ENCODE results near the gene STX16.
"Not testable (repeated sequence)": the region's sequence is repeated elsewhere in the genome, so short reads cannot be mapped to it uniquely, and the experiment has no call there.

Gene STX16

DNA sequence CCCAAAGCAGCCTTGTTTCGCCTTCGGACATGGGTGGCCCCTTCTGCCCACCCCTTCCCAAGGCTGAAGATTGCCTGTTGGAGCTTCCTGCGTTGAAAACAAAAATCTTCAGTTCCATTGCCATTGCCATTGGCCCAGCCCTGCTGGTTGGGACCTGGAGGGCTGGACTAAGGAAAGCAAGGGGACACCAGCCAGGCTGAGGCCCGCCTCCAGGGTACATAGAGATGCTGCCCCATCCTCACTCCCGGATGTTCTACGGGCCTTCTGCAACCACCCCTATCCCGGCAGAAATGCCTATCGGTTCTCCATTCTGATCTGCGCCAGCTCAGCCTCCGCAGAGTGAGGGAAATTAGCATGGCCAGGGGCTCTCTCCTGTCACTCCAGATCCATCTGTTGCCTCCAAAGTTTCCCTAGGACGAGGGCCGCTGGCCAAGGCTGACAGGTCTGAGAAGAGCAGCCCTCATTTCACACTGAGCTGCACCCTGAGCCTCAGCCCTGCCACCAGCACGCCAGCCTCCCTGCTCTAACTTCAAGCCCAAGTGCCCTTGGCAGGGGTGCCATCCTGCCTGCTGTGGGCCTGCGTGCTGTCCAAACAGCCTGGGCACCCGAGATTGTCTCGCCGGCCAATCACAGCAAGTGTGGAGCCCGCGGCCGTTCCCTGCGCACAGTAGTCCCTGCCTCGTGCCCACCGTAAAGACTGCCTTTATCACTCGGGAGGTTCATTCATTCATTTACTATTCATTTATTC is 13.4 kb upstream of the STX16 start:
- no peaks in the 10 kb centered on the region for H3K9me3 ChIP-seq (ENCODE audit: control insufficient read depth, insufficient read depth, low read length)
- H3K4me3 ChIP-seq (ENCODE audit: low read length) = no peak overlapping the region
- no peak overlapping the region for H3K27ac ChIP-seq (ENCODE audit: low read length)
- WGBS (ENCODE audit: insufficient coverage, insufficient read length) = no CpG with 5 or more reads among the region's 24 CpGs
- H3K27me3 ChIP-seq (ENCODE audit: control insufficient read depth, insufficient read depth, low read length) = no peaks in the 10 kb centered on the region
- H3K36me3 ChIP-seq (ENCODE audit: control insufficient read depth, insufficient read depth, low read length) = no peaks in the 10 kb centered on the region
- DNase-seq (ENCODE audit: low read depth, low spot score) = no peak
- no peaks in the 10 kb centered on the region for H3K4me1 ChIP-seq (ENCODE audit: control insufficient read depth, insufficient read depth, low read length)

DNA sequence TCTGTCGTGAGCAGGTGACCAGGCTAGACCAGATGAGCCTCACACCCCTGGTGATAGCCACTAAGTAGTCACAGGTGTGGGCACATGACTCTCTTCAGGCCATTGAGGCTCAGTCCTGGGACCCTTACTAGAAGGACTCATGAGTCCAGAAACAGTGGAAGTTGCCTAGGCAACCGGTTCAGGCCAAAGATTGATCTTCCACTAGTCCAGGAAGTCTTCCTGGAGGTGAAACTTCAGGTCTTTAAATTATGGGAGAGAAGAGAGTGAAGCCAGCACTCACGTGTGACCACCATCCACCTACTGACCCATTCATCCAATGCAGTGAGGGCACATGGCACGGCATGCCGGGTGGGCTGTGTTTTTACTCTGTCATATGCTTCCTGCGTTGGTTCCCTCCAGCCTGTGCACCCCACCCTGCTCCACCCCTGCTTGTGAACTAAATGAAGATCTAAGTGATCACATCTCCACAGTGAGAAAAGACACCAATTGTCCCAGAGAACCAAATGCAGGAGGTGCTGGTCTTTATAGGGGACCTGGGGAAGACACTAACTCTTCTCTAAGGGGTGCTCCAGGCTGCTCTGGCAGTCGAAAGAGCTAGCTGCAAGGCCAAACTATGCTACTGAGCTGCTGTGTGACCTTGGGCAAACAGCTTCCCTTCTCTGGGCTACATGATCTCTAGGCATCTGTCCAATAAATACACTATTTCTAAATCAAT is 12.5 kb upstream of the STX16 start:
- no peak overlapping the region for H3K4me3 ChIP-seq (ENCODE audit: low read length)
- WGBS (ENCODE audit: insufficient coverage, insufficient read length) = no CpG with 5 or more reads among the region's 7 CpGs
- H3K4me1 ChIP-seq (ENCODE audit: control insufficient read depth, insufficient read depth, low read length) = no peaks in the 10 kb centered on the region
- no peaks in the 10 kb centered on the region for H3K27me3 ChIP-seq (ENCODE audit: control insufficient read depth, insufficient read depth, low read length)
- H3K27ac ChIP-seq (ENCODE audit: low read length) = no peak overlapping the region
- H3K9me3 ChIP-seq (ENCODE audit: control insufficient read depth, insufficient read depth, low read length) = no peaks in the 10 kb centered on the region
- no peaks in the 10 kb centered on the region for H3K36me3 ChIP-seq (ENCODE audit: control insufficient read depth, insufficient read depth, low read length)
- DNase-seq (ENCODE audit: low read depth, low spot score) = no peak

DNA sequence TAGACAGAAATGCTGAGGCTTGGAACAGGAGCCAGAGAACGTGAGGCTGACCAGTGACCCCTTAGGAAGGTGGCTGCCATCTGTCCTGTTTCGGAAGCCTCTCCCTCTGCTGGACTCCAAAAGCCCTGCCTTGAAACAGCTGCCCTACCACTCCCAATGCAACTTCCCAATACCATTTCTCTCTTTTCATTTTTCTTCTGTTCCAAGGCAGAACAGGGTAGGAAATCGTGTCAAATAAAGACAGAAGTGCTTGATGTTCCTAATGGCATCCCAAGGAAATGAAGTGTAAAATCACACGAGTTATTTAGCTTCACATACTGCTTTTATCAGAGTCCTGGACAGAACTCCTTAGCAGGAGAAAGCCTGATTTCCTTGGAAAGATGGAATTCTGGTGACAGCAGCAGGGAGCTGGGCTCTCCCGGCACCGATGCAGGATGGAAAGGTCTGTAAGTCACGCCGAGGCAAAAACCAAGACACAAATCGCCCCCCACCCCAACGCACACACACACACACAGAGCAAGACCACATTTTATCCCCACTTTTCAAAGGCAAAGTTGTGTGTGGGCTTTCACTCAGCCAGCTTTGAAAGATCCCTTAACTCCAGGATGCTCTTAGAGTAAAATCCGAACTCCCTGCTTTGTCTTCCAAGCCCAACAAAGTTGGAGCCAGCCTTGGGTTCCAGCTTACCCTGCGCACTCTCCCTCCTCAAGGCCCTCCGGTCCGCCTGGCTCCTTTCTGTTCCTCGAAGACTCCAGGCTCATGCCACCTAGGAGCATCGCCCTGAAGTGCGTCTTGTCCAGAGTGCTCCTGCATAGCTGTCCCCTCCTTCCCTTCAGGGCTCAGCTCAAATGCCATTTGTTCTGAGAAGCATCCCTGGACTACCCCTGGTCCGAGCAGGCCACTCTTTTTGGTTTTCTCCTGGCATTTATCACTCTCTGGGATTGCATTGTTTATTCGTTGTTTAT is 11.6 kb upstream of the STX16 start:
- Histone ChIP-seq H3K9me3 (ENCODE audit: control insufficient read depth, insufficient read depth, low read length) (no peaks in the 10 kb centered on the region), H3K27ac (ENCODE audit: low read length) (no peak overlapping the region), H3K27me3 (ENCODE audit: control insufficient read depth, insufficient read depth, low read length) (no peaks in the 10 kb centered on the region), H3K4me3 (ENCODE audit: low read length) (no peak overlapping the region), H3K36me3 (ENCODE audit: control insufficient read depth, insufficient read depth, low read length) (no peaks in the 10 kb centered on the region), H3K4me1 (ENCODE audit: control insufficient read depth, insufficient read depth, low read length) (no peaks in the 10 kb centered on the region)
- no CpG with 5 or more reads among the region's 19 CpGs for WGBS (ENCODE audit: insufficient coverage, insufficient read length)
- DNase-seq (ENCODE audit: low read depth, low spot score) = no peak

DNA sequence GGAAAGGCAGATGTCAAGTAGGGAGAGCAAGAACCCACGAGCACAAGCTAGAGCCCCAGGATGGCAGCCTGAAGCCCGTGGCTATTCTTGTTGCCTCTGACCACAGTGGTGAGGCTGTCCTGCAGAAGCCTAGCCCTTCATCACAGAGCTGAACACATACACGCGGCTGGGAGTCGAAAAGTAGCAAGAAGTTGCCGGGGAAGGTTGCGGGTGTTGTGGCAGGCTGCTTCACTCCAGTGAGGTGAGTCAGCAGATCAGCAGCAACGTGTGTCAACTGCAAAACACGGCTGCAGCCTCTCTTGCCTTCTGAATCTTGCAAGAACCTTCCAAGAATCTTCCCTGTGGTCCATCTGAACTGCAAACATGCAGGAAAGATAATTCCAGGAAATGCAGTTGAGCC is 10.6 kb upstream of the STX16 start:
- no peak for DNase-seq (ENCODE audit: low read depth, low spot score)
- WGBS (ENCODE audit: insufficient coverage, insufficient read length) = no CpG with 5 or more reads among the region's 9 CpGs
- H3K9me3 ChIP-seq (ENCODE audit: control insufficient read depth, insufficient read depth, low read length) = no peaks in the 10 kb centered on the region
- H3K27ac ChIP-seq (ENCODE audit: low read length) = no peak overlapping the region
- no peaks in the 10 kb centered on the region for H3K27me3 ChIP-seq (ENCODE audit: control insufficient read depth, insufficient read depth, low read length)
- H3K36me3 ChIP-seq (ENCODE audit: control insufficient read depth, insufficient read depth, low read length) = no peaks in the 10 kb centered on the region
- no peak overlapping the region for H3K4me3 ChIP-seq (ENCODE audit: low read length)
- no peaks in the 10 kb centered on the region for H3K4me1 ChIP-seq (ENCODE audit: control insufficient read depth, insufficient read depth, low read length)

DNA sequence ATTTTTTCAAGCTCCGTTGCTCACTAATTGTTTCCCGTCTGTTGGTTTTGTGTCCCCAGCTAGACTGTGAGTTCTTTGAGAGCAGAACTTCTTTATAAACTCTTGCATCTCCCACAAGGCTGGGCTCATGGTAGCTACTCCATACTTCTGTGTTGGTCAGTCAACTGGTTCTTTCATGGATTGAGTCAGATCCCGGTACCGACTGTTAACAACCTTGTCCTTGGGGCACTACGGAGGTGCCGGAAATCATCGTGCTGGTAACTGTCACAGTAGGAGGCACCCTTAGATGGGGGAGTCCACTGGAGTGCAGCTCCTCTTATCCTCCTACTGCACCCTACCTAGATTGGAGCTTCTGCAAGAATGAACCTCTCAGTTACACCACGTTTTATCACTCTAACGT is 8.6 kb upstream of the STX16 start:
- no peaks in the 10 kb centered on the region for H3K27me3 ChIP-seq (ENCODE audit: control insufficient read depth, insufficient read depth, low read length)
- DNase-seq (ENCODE audit: low read depth, low spot score) = no peak

DNA sequence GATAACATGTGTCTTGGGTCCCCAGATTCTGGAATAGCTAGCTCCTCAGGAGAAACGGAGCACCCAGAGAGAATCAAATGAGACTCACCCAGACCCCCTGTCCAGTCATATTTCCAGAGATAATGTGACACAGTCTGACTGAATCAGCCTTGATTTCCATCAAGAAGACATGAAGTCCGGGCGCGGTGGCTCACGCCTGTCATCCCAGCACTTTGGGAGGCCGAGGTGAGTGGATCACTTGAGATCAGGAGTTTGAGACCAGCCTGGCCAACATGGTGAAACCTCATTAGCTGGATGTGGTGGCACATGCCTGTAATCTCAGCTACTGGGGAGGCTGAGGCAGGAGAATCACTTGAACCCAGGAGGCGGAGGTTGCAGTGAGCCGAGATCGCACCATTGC is 8.2 kb upstream of the STX16 start:
- H3K9me3 ChIP-seq (ENCODE audit: control insufficient read depth, insufficient read depth, low read length); H3K27me3 ChIP-seq (ENCODE audit: control insufficient read depth, insufficient read depth, low read length); H3K36me3 ChIP-seq (ENCODE audit: control insufficient read depth, insufficient read depth, low read length); DNase-seq (ENCODE audit: low read depth, low spot score); H3K4me1 ChIP-seq (ENCODE audit: control insufficient read depth, insufficient read depth, low read length); H3K4me3 ChIP-seq (ENCODE audit: low read length); H3K27ac ChIP-seq (ENCODE audit: low read length): not testable (repeated sequence)
- WGBS (ENCODE audit: insufficient coverage, insufficient read length) = no CpG with 5 or more reads among the region's 9 CpGs

More for the DNA sequence above, 8.6 kb upstream of the STX16 start:
- Histone ChIP-seq H3K4me3 (ENCODE audit: low read length) (no peak overlapping the region), H3K27ac (ENCODE audit: low read length) (no peak overlapping the region), H3K9me3 (ENCODE audit: control insufficient read depth, insufficient read depth, low read length) (no peaks in the 10 kb centered on the region), H3K4me1 (ENCODE audit: control insufficient read depth, insufficient read depth, low read length) (no peaks in the 10 kb centered on the region), H3K36me3 (ENCODE audit: control insufficient read depth, insufficient read depth, low read length) (no peaks in the 10 kb centered on the region)
- no CpG with 5 or more reads among the region's 9 CpGs for WGBS (ENCODE audit: insufficient coverage, insufficient read length)

DNA sequence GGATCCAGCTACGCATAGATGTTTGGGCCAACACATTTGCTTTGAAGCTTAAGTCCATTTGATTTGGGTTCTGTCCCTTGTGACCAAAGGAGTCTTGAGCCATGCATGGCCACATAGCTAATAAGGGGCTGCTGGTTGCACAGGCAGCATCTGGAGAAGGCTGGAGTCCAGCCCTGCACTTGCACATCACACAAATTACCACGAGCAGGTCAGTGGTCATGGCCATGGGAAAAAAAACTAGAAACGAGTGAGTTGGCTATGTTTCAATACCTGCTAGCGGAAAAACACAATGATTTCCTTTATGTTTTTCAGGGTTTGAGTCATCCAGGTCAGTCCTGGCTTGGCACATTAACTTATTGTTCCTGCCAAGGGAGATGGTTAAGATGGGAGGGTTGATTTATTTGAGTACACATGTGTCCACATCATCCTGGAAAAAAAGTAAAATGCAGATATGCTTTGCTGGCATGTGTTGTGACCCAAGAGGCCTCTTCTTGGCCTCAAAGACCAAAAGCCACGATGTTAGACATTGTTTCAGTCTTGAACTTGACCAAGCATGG is 5.6 kb upstream of the STX16 start:
- DNase-seq (ENCODE audit: low read depth, low spot score) = no peak
- no peak overlapping the region for H3K4me3 ChIP-seq (ENCODE audit: low read length)
- no peaks in the 10 kb centered on the region for H3K27me3 ChIP-seq (ENCODE audit: control insufficient read depth, insufficient read depth, low read length)
- H3K9me3 ChIP-seq (ENCODE audit: control insufficient read depth, insufficient read depth, low read length) = no peaks in the 10 kb centered on the region
- WGBS (ENCODE audit: insufficient coverage, insufficient read length) = no CpG with 5 or more reads among the region's 5 CpGs
- no peaks in the 10 kb centered on the region for H3K36me3 ChIP-seq (ENCODE audit: control insufficient read depth, insufficient read depth, low read length)
- H3K4me1 ChIP-seq (ENCODE audit: control insufficient read depth, insufficient read depth, low read length) = no peaks in the 10 kb centered on the region
- H3K27ac ChIP-seq (ENCODE audit: low read length) = no peak overlapping the region

DNA sequence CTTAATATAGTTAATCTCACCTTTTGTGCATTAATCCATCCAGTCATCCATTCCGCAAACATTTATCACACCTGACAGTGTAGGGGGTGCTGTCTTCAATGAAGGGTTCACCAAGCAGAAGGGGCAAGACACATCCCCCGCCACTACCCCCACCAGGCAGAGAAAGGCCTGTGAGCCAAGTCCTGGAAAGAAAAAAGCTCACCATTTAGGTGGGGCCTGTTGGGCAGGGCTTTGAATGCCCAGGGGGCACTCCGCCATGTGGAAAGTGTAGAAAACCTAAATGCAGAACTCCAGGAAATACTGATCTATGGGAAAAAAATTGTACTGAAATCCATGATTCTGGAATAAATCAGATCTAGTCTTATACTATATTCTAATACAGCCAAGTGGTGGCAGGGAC is 4.8 kb upstream of the STX16 start:
- no peak overlapping the region for H3K4me3 ChIP-seq (ENCODE audit: low read length)
- H3K4me1 ChIP-seq (ENCODE audit: control insufficient read depth, insufficient read depth, low read length) = no peaks in the 10 kb centered on the region
- no peak for DNase-seq (ENCODE audit: low read depth, low spot score)
- no peaks in the 10 kb centered on the region for H3K27me3 ChIP-seq (ENCODE audit: control insufficient read depth, insufficient read depth, low read length)
- H3K27ac ChIP-seq (ENCODE audit: low read length) = no peak overlapping the region
- H3K36me3 ChIP-seq (ENCODE audit: control insufficient read depth, insufficient read depth, low read length) = no peaks in the 10 kb centered on the region
- H3K9me3 ChIP-seq (ENCODE audit: control insufficient read depth, insufficient read depth, low read length) = no peaks in the 10 kb centered on the region
- no CpG with 5 or more reads among the region's 3 CpGs for WGBS (ENCODE audit: insufficient coverage, insufficient read length)

DNA sequence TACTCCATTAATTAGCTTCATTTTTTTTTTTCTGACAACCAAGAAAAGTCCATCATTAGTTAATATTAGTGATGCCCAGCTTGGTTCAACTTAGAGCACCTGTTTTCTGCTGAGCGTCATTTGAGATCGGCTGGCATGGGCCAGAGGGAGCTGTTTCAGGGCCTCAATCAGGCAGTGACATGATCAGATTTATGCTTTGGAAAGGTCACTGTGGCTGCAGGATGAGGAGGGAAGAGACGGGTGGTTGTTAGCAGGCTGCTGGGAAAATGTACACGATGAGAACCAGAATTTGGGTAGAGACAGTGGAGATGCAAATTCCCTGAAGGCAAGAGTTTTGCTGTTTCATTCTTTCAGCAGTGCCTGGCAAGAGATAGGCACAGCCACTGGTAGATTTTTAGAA is 4.4 kb upstream of the STX16 start:
- no peak overlapping the region for H3K27ac ChIP-seq (ENCODE audit: low read length)
- WGBS (ENCODE audit: insufficient coverage, insufficient read length) = no CpG with 5 or more reads among the region's 4 CpGs
- no peak for DNase-seq (ENCODE audit: low read depth, low spot score)
- H3K36me3 ChIP-seq (ENCODE audit: control insufficient read depth, insufficient read depth, low read length) = no peaks in the 10 kb centered on the region
- H3K4me3 ChIP-seq (ENCODE audit: low read length) = no peak overlapping the region
- no peaks in the 10 kb centered on the region for H3K9me3 ChIP-seq (ENCODE audit: control insufficient read depth, insufficient read depth, low read length)
- H3K4me1 ChIP-seq (ENCODE audit: control insufficient read depth, insufficient read depth, low read length) = no peaks in the 10 kb centered on the region
- no peaks in the 10 kb centered on the region for H3K27me3 ChIP-seq (ENCODE audit: control insufficient read depth, insufficient read depth, low read length)

DNA sequence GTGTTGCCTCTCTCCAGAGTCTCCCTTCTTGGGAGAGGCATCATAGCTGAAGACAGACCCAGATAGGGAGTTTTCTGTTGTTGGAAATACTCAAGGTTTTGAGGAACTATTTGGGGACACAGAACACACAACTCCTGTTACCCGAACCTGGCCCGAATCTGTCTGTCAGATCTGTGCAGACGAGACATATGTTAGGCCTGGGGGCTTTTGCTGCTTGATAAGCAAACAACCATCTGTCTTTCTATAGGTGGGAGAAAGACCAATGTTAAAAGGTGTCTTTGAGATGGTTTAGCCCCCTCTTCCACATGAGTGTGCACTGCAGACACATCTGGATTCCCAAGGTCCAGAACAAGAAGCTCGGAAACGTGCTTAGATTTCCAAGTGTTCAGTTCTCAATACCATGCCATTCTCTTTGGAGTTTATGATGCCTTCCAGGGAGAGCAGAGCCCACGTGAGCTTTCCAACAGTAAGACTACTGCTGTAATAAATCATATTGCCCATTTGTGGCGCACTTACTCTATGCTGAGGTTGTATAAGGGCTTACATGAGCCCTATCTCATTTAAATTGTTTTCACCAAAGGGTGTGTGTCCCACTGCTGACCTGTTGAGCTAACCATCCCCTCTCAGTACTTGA is 3.8 kb upstream of the STX16 start:
- H3K27ac ChIP-seq (ENCODE audit: low read length) = no peak overlapping the region
- WGBS (ENCODE audit: insufficient coverage, insufficient read length) = no CpG with 5 or more reads among the region's 7 CpGs

More for the DNA sequence above, 3.8 kb upstream of the STX16 start:
- DNase-seq (ENCODE audit: low read depth, low spot score) = no peak
- Histone ChIP-seq H3K27me3 (ENCODE audit: control insufficient read depth, insufficient read depth, low read length) (no peaks in the 10 kb centered on the region), H3K4me3 (ENCODE audit: low read length) (no peak overlapping the region), H3K9me3 (ENCODE audit: control insufficient read depth, insufficient read depth, low read length) (no peaks in the 10 kb centered on the region), H3K36me3 (ENCODE audit: control insufficient read depth, insufficient read depth, low read length) (no peaks in the 10 kb centered on the region), H3K4me1 (ENCODE audit: control insufficient read depth, insufficient read depth, low read length) (no peaks in the 10 kb centered on the region)
